Kidney epithelial cell (primary cell): Measurements from ENCODE around the gene PRMT1. TPM values are rescaled to one million over a fixed set of nuclear protein-coding genes. Genes with fewer than 3 reads are reported as not detected.

Experiments
- DNase-seq: peaks from one replicate; pipeline ENCODE4 v3.0.0-alpha.2; 2010; ENCODE audit warnings: low read depth
- H3K27me3 ChIP-seq: 2 replicates; pipeline ENCODE4 v1.6.0; 2011; ENCODE audit warnings: low read length; ENCODE audit not compliant: control insufficient read depth, insufficient read depth
- H3K36me3 ChIP-seq: 2 replicates; pipeline ENCODE4 v1.5.1; 2011; ENCODE audit warnings: low read length; ENCODE audit not compliant: control insufficient read depth, insufficient read depth
- H3K4me3 ChIP-seq: 2 replicates; pipeline ENCODE4 v1.5.1; 2011; ENCODE audit warnings: low read depth, mild to moderate bottlenecking, control low read depth, low read length
- CTCF ChIP-seq: IDR thresholded peaks from 2 replicates; pipeline ENCODE4 v1.5.1; 2011; ENCODE audit warnings: mild to moderate bottlenecking, moderate library complexity, low read length, control low read depth, inconsistent platforms; ENCODE audit not compliant: insufficient read depth, poor library complexity, severe bottlenecking
- total RNA-seq: library from RNA; depleted of rRNA; stranded (reverse); fragments of >200 nt; gene quantifications from 2 replicates; pipeline ENCODE4 v1.2.3, GENCODE V29; 2015

PRMT1 gene
- total RNA-seq, 1 donor from 2014 or later, result 284 TPM

GRCh38 chr19:49691243-49692146, 14.4 kb downstream of the PRMT1 start:
- peaks cover 3% of the 10 kb centered on the region for H3K36me3 ChIP-seq
- DNase-seq, result no peak
- H3K27me3 ChIP-seq, result peaks cover 4% of the 10 kb centered on the region
- TF ChIP-seq CTCF, result no peak
- peak overlapping the region; percentile 49 for H3K4me3 ChIP-seq

GRCh38 chr19:49692147-49692506, 15.1 kb downstream of the PRMT1 start:
- peaks cover 2% of the 10 kb centered on the region for H3K36me3 ChIP-seq

GRCh38 chr19:49696115-49696514, 19.0 kb downstream of the PRMT1 start:
- no peak for DNase-seq
- no peak overlapping the region for H3K4me3 ChIP-seq
- TF ChIP-seq CTCF, result no peak
- H3K36me3 ChIP-seq, result no peaks in the 10 kb centered on the region
- peaks cover 6% of the 10 kb centered on the region for H3K27me3 ChIP-seq

More at GRCh38 chr19:49692147-49692506, 15.1 kb downstream of the PRMT1 start:
- no peak for DNase-seq
- H3K27me3 ChIP-seq, result peaks cover 4% of the 10 kb centered on the region
- no peak for TF ChIP-seq CTCF
- H3K4me3 ChIP-seq, result peak overlapping the region; percentile 49

- no peak for TF ChIP-seq CTCF
- no peak for DNase-seq
- Histone ChIP-seq H3K4me3 (no peak overlapping the region), H3K27me3 (peaks cover 10% of the 10 kb centered on the region), H3K36me3 (no peaks in the 10 kb centered on the region)
Observed at GRCh38 chr19:49696865-49697264, 19.8 kb downstream of the PRMT1 start.

- Histone ChIP-seq H3K4me3 (no peak overlapping the region), H3K36me3 (no peaks in the 10 kb centered on the region), H3K27me3 (peaks cover 10% of the 10 kb centered on the region)
- no peak for TF ChIP-seq CTCF
- no peak for DNase-seq
Observed at GRCh38 chr19:49699364-49699763, 22.3 kb downstream of the PRMT1 start.
